Stomach (tissue), 4 donors: Measurements from ENCODE around the gene JAK2.

ENCODE experiments used
- EP300 ChIP-seq: sonication (generic); formaldehyde crosslinking; IDR thresholded peaks from one replicate; pipeline ENCODE4 v1.6.1; 2017; ENCODE audit warnings: antibody characterized with exemption
- POLR2A ChIP-seq, 4 donors: fragments of 450-650 bp; IDR thresholded peaks; one replicate each; pipeline ENCODE4 v1.6.1; 2016; ENCODE audit warnings: antibody characterized with exemption in 4 of 4, control low read depth in 2 of 4, mild to moderate bottlenecking in 1 of 4, moderate library complexity in 1 of 4
- TF ChIP-seq, protein P1 (sequence below), 7 experiments: fragments of 450-650 bp in 4 of 7; fragments of 200-600 bp in 3 of 7; sonication (generic) in 3 of 7; IDR thresholded peaks; one replicate each; pipeline ENCODE4 v1.5.1; 2016 to 2019; ENCODE audit warnings: antibody characterized with exemption in 7 of 7, control low read depth in 2 of 7, mild to moderate bottlenecking in 1 of 7

DNA sequence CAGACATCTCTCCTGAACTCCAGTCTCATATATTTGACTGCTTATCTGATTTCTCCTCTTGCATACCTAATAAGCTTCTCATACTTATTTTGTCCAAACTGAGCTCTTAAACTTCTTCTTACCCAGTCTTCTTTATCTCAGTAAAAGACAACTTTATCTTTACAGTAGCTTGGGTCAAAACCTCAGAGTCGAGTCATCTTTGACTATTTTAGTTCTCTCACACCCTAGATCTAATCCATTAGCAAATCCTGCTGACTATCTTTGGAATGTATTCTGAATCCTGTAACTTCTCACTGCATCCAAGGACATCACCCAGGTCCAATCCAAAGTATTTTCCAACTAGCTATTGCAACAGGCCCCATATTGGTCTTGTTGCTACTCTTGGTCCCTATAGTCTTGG is 11.8 kb upstream of the JAK2 start:
- TF ChIP-seq, protein P1, sequence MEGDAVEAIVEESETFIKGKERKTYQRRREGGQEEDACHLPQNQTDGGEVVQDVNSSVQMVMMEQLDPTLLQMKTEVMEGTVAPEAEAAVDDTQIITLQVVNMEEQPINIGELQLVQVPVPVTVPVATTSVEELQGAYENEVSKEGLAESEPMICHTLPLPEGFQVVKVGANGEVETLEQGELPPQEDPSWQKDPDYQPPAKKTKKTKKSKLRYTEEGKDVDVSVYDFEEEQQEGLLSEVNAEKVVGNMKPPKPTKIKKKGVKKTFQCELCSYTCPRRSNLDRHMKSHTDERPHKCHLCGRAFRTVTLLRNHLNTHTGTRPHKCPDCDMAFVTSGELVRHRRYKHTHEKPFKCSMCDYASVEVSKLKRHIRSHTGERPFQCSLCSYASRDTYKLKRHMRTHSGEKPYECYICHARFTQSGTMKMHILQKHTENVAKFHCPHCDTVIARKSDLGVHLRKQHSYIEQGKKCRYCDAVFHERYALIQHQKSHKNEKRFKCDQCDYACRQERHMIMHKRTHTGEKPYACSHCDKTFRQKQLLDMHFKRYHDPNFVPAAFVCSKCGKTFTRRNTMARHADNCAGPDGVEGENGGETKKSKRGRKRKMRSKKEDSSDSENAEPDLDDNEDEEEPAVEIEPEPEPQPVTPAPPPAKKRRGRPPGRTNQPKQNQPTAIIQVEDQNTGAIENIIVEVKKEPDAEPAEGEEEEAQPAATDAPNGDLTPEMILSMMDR (IDR thresholded peaks at IDR 0.05): no peak
- TF ChIP-seq POLR2A (IDR thresholded peaks at IDR 0.05) (no peak), EP300 (no peak)
